Keratinocyte (primary cell): ENCODE results near the gene KPNA1. TPM values are rescaled to one million over a fixed set of nuclear protein-coding genes. Genes with fewer than 3 reads are reported as not detected.

ENCODE experiments used
- DNase-seq: peaks from one replicate; pipeline ENCODE4 v3.0.0-alpha.2; 2011; ENCODE audit warnings: low read depth, missing footprints, low spot score
- FAIRE-seq: peaks from 2 replicates; lab custom pipeline; 2011; peaks lifted over from hg19 to GRCh38; lab: Jason Lieb, UNC
- H2AFZ ChIP-seq: 2 replicates; pipeline ENCODE4 v1.6.0; 2012; ENCODE audit warnings: low read length, control low read depth, inconsistent platforms; ENCODE audit not compliant: control insufficient read depth
- H3K27ac ChIP-seq: 2 replicates; pipeline ENCODE4 v1.5.1; 2011; ENCODE audit warnings: low read length; ENCODE audit not compliant: control insufficient read depth, insufficient read depth
- H3K27me3 ChIP-seq: 3 replicates; pipeline ENCODE4 v1.6.0; 2011; ENCODE audit warnings: low read length; ENCODE audit not compliant: control insufficient read depth, insufficient read depth; ENCODE audit errors: extremely low read depth
- H3K36me3 ChIP-seq, 2 experiments: 2 replicates in 1 of 2; 3 replicates in 1 of 2; pipeline ENCODE4 v1.5.1; 2011; ENCODE audit warnings: low read length in 2 of 2, mild to moderate bottlenecking in 1 of 2; ENCODE audit not compliant: control insufficient read depth in 2 of 2, insufficient read depth in 2 of 2; ENCODE audit errors: extremely low read depth in 1 of 2
- H3K4me1 ChIP-seq: 3 replicates; pipeline ENCODE4 v1.5.1; 2011; ENCODE audit warnings: low read length; ENCODE audit not compliant: control insufficient read depth, insufficient read depth; ENCODE audit errors: extremely low read depth
- H3K4me2 ChIP-seq: 3 replicates; pipeline ENCODE4 v1.6.0; 2011; ENCODE audit warnings: low read depth, low read length; ENCODE audit not compliant: control insufficient read depth, insufficient read depth; ENCODE audit errors: extremely low read depth
- H3K4me3 ChIP-seq, 3 experiments: fragments of 200-600 bp in 1 of 3; sonication (generic) in 1 of 3; 2 replicates in 2 of 3; 3 replicates in 1 of 3; pipeline ENCODE4 v1.5.1; 2011 to 2016; ENCODE audit warnings: low read length in 3 of 3, mild to moderate bottlenecking in 3 of 3, control low read depth in 2 of 3, inconsistent platforms in 1 of 3, low read depth in 1 of 3, mixed read lengths in 1 of 3, mixed run types in 1 of 3, moderate library complexity in 1 of 3; ENCODE audit not compliant: control insufficient read depth in 2 of 3, insufficient read depth in 2 of 3; ENCODE audit errors: extremely low read depth in 1 of 3
- H3K79me2 ChIP-seq: 2 replicates; pipeline ENCODE4 v1.6.0; 2012; ENCODE audit warnings: low read length; ENCODE audit not compliant: control insufficient read depth, insufficient read depth
- H3K9ac ChIP-seq: 3 replicates; pipeline ENCODE4 v1.6.0; 2011; ENCODE audit warnings: low read length; ENCODE audit not compliant: control insufficient read depth, insufficient read depth; ENCODE audit errors: extremely low read depth
- H3K9me1 ChIP-seq: 3 replicates; pipeline ENCODE4 v1.6.0; 2011; ENCODE audit warnings: low read length; ENCODE audit not compliant: control insufficient read depth, insufficient read depth; ENCODE audit errors: extremely low read depth
- H3K9me3 ChIP-seq: 2 replicates; pipeline ENCODE4 v1.5.1; 2012; ENCODE audit warnings: low read depth, low read length; ENCODE audit not compliant: control insufficient read depth
- H4K20me1 ChIP-seq: 3 replicates; pipeline ENCODE4 v1.6.0; 2011; ENCODE audit warnings: low read length; ENCODE audit not compliant: control insufficient read depth, insufficient read depth; ENCODE audit errors: extremely low read depth
- EZH2 ChIP-seq: IDR thresholded peaks from one replicate; pipeline ENCODE4 v1.6.1; 2012; ENCODE audit warnings: inconsistent platforms, mild to moderate bottlenecking, low read length, moderate library complexity
- dilution Hi-C: fragments of 300-500 bp; cut with MboI; formaldehyde crosslinking; loops from one replicate; pipeline ENCODE4 v1.7.0; 2020; ENCODE audit warnings: low sequenced_read_pairs; ENCODE audit not compliant: extremely low pct_ligation_motif_present
- polyA plus RNA-seq, 5 experiments: library from polyadenylated mRNA; depleted of rRNA in 3 of 5; stranded (reverse) in 3 of 5; stranded (forward) in 1 of 5; unstranded in 1 of 5; fragments of >200 nt; gene quantifications; 1 replicate in 1 of 5; 2 replicates in 3 of 5; 3 replicates in 1 of 5; pipeline versions ENCODE4 v1.2.1 to v1.2.3, GENCODE V29; 2011 to 2012; ENCODE audit warnings: missing spikeins in 2 of 5, low read depth in 1 of 5, low replicate concordance in 1 of 5
- TF ChIP-seq, protein P1 (sequence below), 3 experiments: IDR thresholded peaks in 1 of 3; conservative IDR thresholded peaks in 1 of 3; optimal IDR thresholded peaks in 1 of 3; 2 replicates in 2 of 3; 3 replicates in 1 of 3; pipeline versions ENCODE3 to v1.5.1; 2011; ENCODE audit warnings: low read length in 3 of 3, mild to moderate bottlenecking in 3 of 3, moderate library complexity in 2 of 3, control low read depth in 1 of 3, inconsistent platforms in 1 of 3; ENCODE audit not compliant: insufficient read depth in 2 of 3; ENCODE audit errors: extremely low read depth in 1 of 3

Gene KPNA1
- polyA plus RNA-seq, 1 donor (not counting 4 experiments of a cell fraction or from before 2014, with no cell fraction given): 66.7 TPM

DNA sequence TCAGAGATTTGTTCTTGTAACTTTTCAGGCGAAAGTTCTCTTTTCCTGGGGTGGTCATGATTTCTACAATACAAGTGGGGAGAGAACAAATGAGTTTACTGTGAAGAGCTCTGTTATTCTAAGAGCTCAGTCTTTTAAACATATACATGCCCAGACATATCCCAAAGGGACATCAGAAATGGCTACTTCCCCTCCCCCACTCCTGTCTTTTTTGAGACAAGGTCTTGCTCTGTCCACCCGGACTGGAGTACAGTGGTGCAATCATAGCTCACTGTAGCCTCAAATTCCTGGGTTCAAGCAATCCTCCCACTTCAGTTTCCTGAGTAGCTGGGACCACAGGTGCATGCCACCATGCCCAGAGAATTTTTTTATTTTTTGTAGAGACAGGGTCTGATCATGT lies 18.2 kb downstream of the KPNA1 start:
- Histone ChIP-seq H3K27me3 (no peaks in the 10 kb centered on the region), H4K20me1 (peaks cover 3% of the 10 kb centered on the region), H3K79me2 (peaks cover 29% of the 10 kb centered on the region), H3K4me3 (no peak overlapping the region), H3K4me1 (peaks cover 35% of the 10 kb centered on the region), H2AFZ (no peak overlapping the region), H3K9me1 (no peaks in the 10 kb centered on the region), H3K27ac (peak overlapping the region; percentile 47), H3K9ac (no peak overlapping the region), H3K36me3 (peaks cover 0 to 6% of the 10 kb centered on the region in 2 experiments), H3K9me3 (no peaks in the 10 kb centered on the region), H3K4me2 (peak overlapping the region; percentile 38)
- dilution Hi-C loops: no loop called here
- TF ChIP-seq, protein P1, sequence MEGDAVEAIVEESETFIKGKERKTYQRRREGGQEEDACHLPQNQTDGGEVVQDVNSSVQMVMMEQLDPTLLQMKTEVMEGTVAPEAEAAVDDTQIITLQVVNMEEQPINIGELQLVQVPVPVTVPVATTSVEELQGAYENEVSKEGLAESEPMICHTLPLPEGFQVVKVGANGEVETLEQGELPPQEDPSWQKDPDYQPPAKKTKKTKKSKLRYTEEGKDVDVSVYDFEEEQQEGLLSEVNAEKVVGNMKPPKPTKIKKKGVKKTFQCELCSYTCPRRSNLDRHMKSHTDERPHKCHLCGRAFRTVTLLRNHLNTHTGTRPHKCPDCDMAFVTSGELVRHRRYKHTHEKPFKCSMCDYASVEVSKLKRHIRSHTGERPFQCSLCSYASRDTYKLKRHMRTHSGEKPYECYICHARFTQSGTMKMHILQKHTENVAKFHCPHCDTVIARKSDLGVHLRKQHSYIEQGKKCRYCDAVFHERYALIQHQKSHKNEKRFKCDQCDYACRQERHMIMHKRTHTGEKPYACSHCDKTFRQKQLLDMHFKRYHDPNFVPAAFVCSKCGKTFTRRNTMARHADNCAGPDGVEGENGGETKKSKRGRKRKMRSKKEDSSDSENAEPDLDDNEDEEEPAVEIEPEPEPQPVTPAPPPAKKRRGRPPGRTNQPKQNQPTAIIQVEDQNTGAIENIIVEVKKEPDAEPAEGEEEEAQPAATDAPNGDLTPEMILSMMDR (optimal IDR thresholded peaks at IDR 0.05 in 1 of 3, IDR thresholded peaks at IDR 0.05 in 1 of 3, conservative IDR thresholded peaks at IDR 0.05 in 1 of 3; ENCODE audit: extremely low read depth in 1 of 3, insufficient read depth in 2 of 3, low read length in 3 of 3): no peak
- no peak for TF ChIP-seq EZH2
- FAIRE-seq (no peak), DNase-seq (no peak)

DNA sequence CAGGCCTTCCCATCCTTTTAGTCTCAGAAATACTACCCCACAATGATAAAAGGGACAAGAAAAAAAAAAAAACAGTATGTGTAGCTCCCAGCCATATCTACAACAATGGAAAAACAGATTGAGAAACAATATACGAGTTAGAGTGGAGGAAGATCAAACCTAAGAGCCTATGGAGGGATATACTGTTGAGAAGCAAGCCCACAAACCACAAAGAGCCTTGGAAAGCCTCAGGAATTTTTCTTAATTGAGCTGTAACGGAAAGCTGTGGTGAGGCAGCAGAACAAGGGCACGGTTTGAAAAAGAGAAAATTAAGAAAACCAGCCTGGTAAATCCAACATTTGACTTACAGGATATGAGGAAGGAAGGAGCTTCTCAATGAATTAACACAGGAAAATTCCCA lies 21.4 kb downstream of the KPNA1 start:
- H3K4me2 ChIP-seq: peak overlapping the region; percentile 38
- dilution Hi-C loops: no loop called here
- H3K27ac ChIP-seq: no peak overlapping the region
- H3K9ac ChIP-seq: no peak overlapping the region
- H3K4me1 ChIP-seq: peaks cover 34% of the 10 kb centered on the region
- FAIRE-seq (peak; percentile 59), DNase-seq (no peak)
- no peak overlapping the region for H3K4me3 ChIP-seq
- H3K79me2 ChIP-seq: peaks cover 23% of the 10 kb centered on the region
- H3K9me3 ChIP-seq: no peaks in the 10 kb centered on the region
- H3K9me1 ChIP-seq: no peaks in the 10 kb centered on the region
- peaks cover 4 to 6% of the 10 kb centered on the region in 2 experiments for H3K36me3 ChIP-seq
- H4K20me1 ChIP-seq: peaks cover 3% of the 10 kb centered on the region
- H3K27me3 ChIP-seq: no peaks in the 10 kb centered on the region
- H2AFZ ChIP-seq: no peak overlapping the region
- TF ChIP-seq, protein P1 (optimal IDR thresholded peaks at IDR 0.05 in 1 of 3, IDR thresholded peaks at IDR 0.05 in 1 of 3, conservative IDR thresholded peaks at IDR 0.05 in 1 of 3; ENCODE audit: extremely low read depth in 1 of 3, insufficient read depth in 2 of 3, low read length in 3 of 3): no peak
- TF ChIP-seq EZH2: no peak
